GM18909 (cell line): ENCODE results near the gene RASIP1.

Source experiments
- ATAC-seq: cut with Tn5 transposase; IDR thresholded peaks from one replicate; pipeline ENCODE4 v1.9.1; 2021; ENCODE audit warnings: mild to moderate bottlenecking; ENCODE audit not compliant: unreplicated experiment, poor library complexity

The RASIP1 gene

GRCh38 chr19:48755787-48756186 lies 15.4 kb upstream of the RASIP1 start:
- ATAC-seq: no peak

GRCh38 chr19:48755084-48755641 lies 14.8 kb upstream of the RASIP1 start, which contains the start of gene FGF21:
Gene FGF21 (plus strand): TSS chr19:48755524. CDS start chr19:48756237, 713 bp downstream.
- ATAC-seq: no peak

GRCh38 chr19:48752496-48753365 lies 12.3 kb upstream of the RASIP1 start, which contains the start of gene FUT1:
Gene FUT1 (minus strand): TSS chr19:48752641. CDS start chr19:48751281, 1,360 bp downstream.
- no peak for ATAC-seq

GRCh38 chr19:48751845-48752495 lies 11.6 kb upstream of the RASIP1 start:
- no peak for ATAC-seq

- no peak for ATAC-seq
These were observed 10.5 kb upstream of the RASIP1 start for GRCh38 chr19:48750771-48751504.

GRCh38 chr19:48750351-48750750 lies 9.9 kb upstream of the RASIP1 start:
- ATAC-seq: no peak

GRCh38 chr19:48749571-48750198 lies 9.3 kb upstream of the RASIP1 start:
- no peak for ATAC-seq

- ATAC-seq: no peak
These were observed 6.5 kb upstream of the RASIP1 start, which contains the start of gene IZUMO1 for GRCh38 chr19:48746738-48747575. Gene IZUMO1 (minus strand): TSS chr19:48746909. CDS start chr19:48745859, 1,050 bp downstream.

GRCh38 chr19:48746110-48746509 lies 5.7 kb upstream of the RASIP1 start:
- no peak for ATAC-seq

- no peak for ATAC-seq
These were observed 5.0 kb upstream of the RASIP1 start for GRCh38 chr19:48745208-48745995.

- no peak for ATAC-seq
These were observed 1.7 kb upstream of the RASIP1 start for GRCh38 chr19:48742096-48742495.

- ATAC-seq: no peak
These were observed 954 bp upstream of the RASIP1 start for GRCh38 chr19:48741129-48741999.

- peak; percentile 13 for ATAC-seq
These were observed 826 bp downstream of the RASIP1 start for GRCh38 chr19:48739404-48740163.

GRCh38 chr19:48738557-48739403 lies 1.6 kb downstream of the RASIP1 start:
- ATAC-seq: peak; percentile 86

GRCh38 chr19:48737360-48737998 lies 2.9 kb downstream of the RASIP1 start:
- no peak for ATAC-seq
